ENCODE measurements around the gene MAB21L4.

The MAB21L4 gene

GRCh38 chr2:240895656-240896388 lies at the start of gene MAB21L4:
MAB21L4 (minus strand) TSS chr2:240896156; CDS start chr2:240895997, 159 bp downstream.
- no peak for DNase-seq (ENCODE audit: low read depth in 1 of 2, low spot score in 1 of 2)

GRCh38 chr2:240936106-240936505 lies 40.1 kb upstream of the MAB21L4 start:
- DNase-seq (ENCODE audit: low read depth in 1 of 2, low spot score in 1 of 2): peak in 1 of 2 donors; percentile 1

- DNase-seq (ENCODE audit: low read depth in 1 of 2, low spot score in 1 of 2): peak in 1 of 2 donors; percentile 2
These were observed 39.3 kb upstream of the MAB21L4 start for GRCh38 chr2:240935103-240935876.

- no peak for DNase-seq (ENCODE audit: low read depth in 1 of 2, low spot score in 1 of 2)
These were observed 38.7 kb upstream of the MAB21L4 start for GRCh38 chr2:240934701-240935102.

- peak in 1 of 2 donors; percentile 2 for DNase-seq (ENCODE audit: low read depth in 1 of 2, low spot score in 1 of 2)
These were observed 38.2 kb upstream of the MAB21L4 start for GRCh38 chr2:240933966-240934700.

- peak in 1 of 2 donors; percentile 3 for DNase-seq (ENCODE audit: low read depth in 1 of 2, low spot score in 1 of 2)
These were observed 37.4 kb upstream of the MAB21L4 start for GRCh38 chr2:240933048-240933965.

GRCh38 chr2:240932724-240933047 lies 36.7 kb upstream of the MAB21L4 start:
- DNase-seq (ENCODE audit: low read depth in 1 of 2, low spot score in 1 of 2): peak in 1 of 2 donors; percentile 1

- peak in 1 of 2 donors; percentile 1 for DNase-seq (ENCODE audit: low read depth in 1 of 2, low spot score in 1 of 2)
These were observed 36.2 kb upstream of the MAB21L4 start for GRCh38 chr2:240932001-240932723.

- no peak for DNase-seq (ENCODE audit: low read depth in 1 of 2, low spot score in 1 of 2)
These were observed 35.5 kb upstream of the MAB21L4 start for GRCh38 chr2:240931319-240931949.

GRCh38 chr2:240930631-240931318 lies 34.8 kb upstream of the MAB21L4 start:
- peak in 1 of 2 donors; percentile 1 for DNase-seq (ENCODE audit: low read depth in 1 of 2, low spot score in 1 of 2)

GRCh38 chr2:240930096-240930630 lies 34.2 kb upstream of the MAB21L4 start:
- no peak for DNase-seq (ENCODE audit: low read depth in 1 of 2, low spot score in 1 of 2)

GRCh38 chr2:240929364-240930095 lies 33.6 kb upstream of the MAB21L4 start:
- DNase-seq (ENCODE audit: low read depth in 1 of 2, low spot score in 1 of 2): peak in 1 of 2 donors; percentile 0

GRCh38 chr2:240928476-240929363 lies 32.8 kb upstream of the MAB21L4 start:
- DNase-seq (ENCODE audit: low read depth in 1 of 2, low spot score in 1 of 2): peak in 1 of 2 donors; percentile 3

- no peak for DNase-seq (ENCODE audit: low read depth in 1 of 2, low spot score in 1 of 2)
These were observed 31.4 kb upstream of the MAB21L4 start for GRCh38 chr2:240927390-240927781.

- DNase-seq (ENCODE audit: low read depth in 1 of 2, low spot score in 1 of 2): peak in 1 of 2 donors; percentile 3
These were observed 30.8 kb upstream of the MAB21L4 start for GRCh38 chr2:240926516-240927389.
